ENCODE measurements around the gene PLPP6.

DNA sequence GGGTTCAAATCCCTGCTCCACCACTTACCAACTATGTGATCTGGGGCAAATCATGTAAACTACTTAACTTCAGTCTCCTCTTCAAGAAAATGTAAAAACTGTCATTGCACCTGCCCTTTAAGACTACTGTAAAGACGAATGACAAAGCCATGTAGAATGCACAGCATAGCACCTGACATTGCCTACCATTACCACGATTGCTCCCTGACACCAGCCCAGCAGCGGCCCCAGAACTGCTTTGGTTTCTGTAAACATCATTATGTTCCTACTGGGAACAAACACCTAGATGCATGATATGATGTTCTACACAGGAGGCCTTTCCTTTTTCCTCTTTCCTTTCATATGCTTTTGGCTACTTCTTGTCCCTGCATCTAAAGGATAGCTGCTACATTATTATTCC, 23.1 kb upstream of the PLPP6 start:
- TF ChIP-seq POLR2AphosphoS5 (IDR thresholded peaks at IDR 0.05; ENCODE audit: insufficient read depth, low read depth, low read length) = no peak
- no peak for TF ChIP-seq POLR2A (IDR thresholded peaks at IDR 0.05; ENCODE audit: low read depth, low read length)
- TF ChIP-seq, protein P1, sequence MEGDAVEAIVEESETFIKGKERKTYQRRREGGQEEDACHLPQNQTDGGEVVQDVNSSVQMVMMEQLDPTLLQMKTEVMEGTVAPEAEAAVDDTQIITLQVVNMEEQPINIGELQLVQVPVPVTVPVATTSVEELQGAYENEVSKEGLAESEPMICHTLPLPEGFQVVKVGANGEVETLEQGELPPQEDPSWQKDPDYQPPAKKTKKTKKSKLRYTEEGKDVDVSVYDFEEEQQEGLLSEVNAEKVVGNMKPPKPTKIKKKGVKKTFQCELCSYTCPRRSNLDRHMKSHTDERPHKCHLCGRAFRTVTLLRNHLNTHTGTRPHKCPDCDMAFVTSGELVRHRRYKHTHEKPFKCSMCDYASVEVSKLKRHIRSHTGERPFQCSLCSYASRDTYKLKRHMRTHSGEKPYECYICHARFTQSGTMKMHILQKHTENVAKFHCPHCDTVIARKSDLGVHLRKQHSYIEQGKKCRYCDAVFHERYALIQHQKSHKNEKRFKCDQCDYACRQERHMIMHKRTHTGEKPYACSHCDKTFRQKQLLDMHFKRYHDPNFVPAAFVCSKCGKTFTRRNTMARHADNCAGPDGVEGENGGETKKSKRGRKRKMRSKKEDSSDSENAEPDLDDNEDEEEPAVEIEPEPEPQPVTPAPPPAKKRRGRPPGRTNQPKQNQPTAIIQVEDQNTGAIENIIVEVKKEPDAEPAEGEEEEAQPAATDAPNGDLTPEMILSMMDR (IDR thresholded peaks at IDR 0.05; ENCODE audit: extremely low read depth in 1 of 2, insufficient read depth in 1 of 2, low read depth in 1 of 2, low read length in 2 of 2) = no peak
- TF ChIP-seq EZH2 (IDR thresholded peaks at IDR 0.05; ENCODE audit: borderline replicate concordance, low read depth, low read length, severe bottlenecking) = no peak
- TF ChIP-seq, protein P2, sequence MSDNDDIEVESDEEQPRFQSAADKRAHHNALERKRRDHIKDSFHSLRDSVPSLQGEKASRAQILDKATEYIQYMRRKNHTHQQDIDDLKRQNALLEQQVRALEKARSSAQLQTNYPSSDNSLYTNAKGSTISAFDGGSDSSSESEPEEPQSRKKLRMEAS (IDR thresholded peaks at IDR 0.05; ENCODE audit: insufficient read depth, insufficient read length) = no peak
- TF ChIP-seq GATA2 (IDR thresholded peaks at IDR 0.05; ENCODE audit: insufficient read depth, insufficient read length, low read depth, low read length) = no peak
